OCI-LY7 (cell line): Measurements from ENCODE around the gene PLAC1. TPM values are rescaled to one million over a fixed set of nuclear protein-coding genes. Genes with fewer than 3 reads are reported as not detected.

Experiments used
- BruUV-seq: library from RNA; stranded (reverse); fragments of 400-500 nt; replicated peaks from 2 replicates; lab custom pipeline; 2021; lab: Mats Ljungman, UMichigan
- CTCF ChIA-PET: fragments of 300-600 bp; sonication (Branson Sonifier 250); formaldehyde crosslinking; loops from one replicate; lab custom pipeline; 2022; ENCODE audit warnings: antibody characterized with exemption; ENCODE audit not compliant: unreplicated experiment; lab: Charles Lee
- POLR2A ChIA-PET: fragments of 300-600 bp; sonication (Branson Sonifier 250); formaldehyde crosslinking; loops from one replicate; lab custom pipeline; 2022; ENCODE audit warnings: antibody characterized with exemption; lab: Charles Lee
- DNase-seq: peaks from one replicate; pipeline ENCODE4 v3.0.0-alpha.2; 2015; ENCODE audit warnings: low spot score
- H2AFZ ChIP-seq: fragments of 200-600 bp; sonication (generic), shearing (Covaris generic); 2 replicates; pipeline ENCODE4 v1.6.1; 2014; ENCODE audit warnings: mild to moderate bottlenecking, antibody characterized with exemption, low read length, moderate library complexity
- H3K27ac ChIP-seq: fragments of 200-600 bp; sonication (generic); 2 replicates; pipeline ENCODE4 v1.5.1; 2014; ENCODE audit warnings: mixed run types, low read depth, mild to moderate bottlenecking, moderate library complexity, low read length, inconsistent platforms; ENCODE audit not compliant: poor library complexity, severe bottlenecking
- H3K36me3 ChIP-seq: fragments of 200-600 bp; sonication (generic); 2 replicates; pipeline ENCODE4 v1.6.1; 2014; ENCODE audit warnings: mild to moderate bottlenecking, antibody characterized with exemption, low read length, moderate library complexity, mixed read lengths; ENCODE audit not compliant: insufficient read depth
- H3K4me1 ChIP-seq: fragments of 200-600 bp; sonication (generic); 2 replicates; pipeline ENCODE4 v1.5.1; 2014; ENCODE audit warnings: mild to moderate bottlenecking, low read length; ENCODE audit not compliant: insufficient read depth, poor library complexity, severe bottlenecking
- H3K4me2 ChIP-seq: fragments of 200-600 bp; sonication (generic); 2 replicates; pipeline ENCODE4 v1.6.1; 2014; ENCODE audit warnings: mild to moderate bottlenecking, low read length
- H3K4me3 ChIP-seq: fragments of 200-600 bp; sonication (generic); 2 replicates; pipeline ENCODE4 v1.5.1; 2014; ENCODE audit warnings: mild to moderate bottlenecking, low read depth, low read length; ENCODE audit not compliant: poor library complexity, severe bottlenecking
- H3K79me2 ChIP-seq: fragments of 200-600 bp; sonication (generic); 2 replicates; pipeline ENCODE4 v1.6.1; 2016; ENCODE audit warnings: low read depth, mild to moderate bottlenecking, low read length, moderate library complexity, mixed read lengths; ENCODE audit not compliant: insufficient read depth
- H3K9me2 ChIP-seq: fragments of 200-600 bp; sonication (generic); 2 replicates; pipeline ENCODE4 v1.6.1; 2016; ENCODE audit warnings: mild to moderate bottlenecking, low read length, mixed read lengths; ENCODE audit not compliant: insufficient read depth
- H3K9me3 ChIP-seq: fragments of 200-600 bp; sonication (generic); 2 replicates; pipeline ENCODE4 v1.6.1; 2014; ENCODE audit warnings: mild to moderate bottlenecking, mixed run types, low read length, mixed read lengths
- H4K20me1 ChIP-seq: fragments of 200-600 bp; sonication (generic); 2 replicates; pipeline ENCODE4 v1.6.1; 2014; ENCODE audit warnings: mild to moderate bottlenecking, antibody characterized with exemption, low read length, moderate library complexity, mixed read lengths; ENCODE audit not compliant: insufficient read depth
- CTCF ChIP-seq: fragments of 200-600 bp; sonication (generic); conservative IDR thresholded peaks from 2 replicates; pipeline ENCODE4 v1.5.1; 2014; ENCODE audit warnings: mild to moderate bottlenecking, antibody characterized with exemption, low read length, moderate library complexity, mixed read lengths
- EZH2phosphoT487 ChIP-seq: fragments of 200-600 bp; sonication (generic); IDR thresholded peaks from 2 replicates; pipeline ENCODE4 v1.6.1; 2018; ENCODE audit warnings: low read depth, borderline replicate concordance, mild to moderate bottlenecking, mixed run types, antibody characterized with exemption, low read length, moderate library complexity, mixed read lengths
- intact Hi-C: fragments of 100-400 bp; cut with micrococcal nuclease; formaldehyde crosslinking; loops from one replicate; pipeline ENCODE4 v1.10.0; 2022; ENCODE audit not compliant: unreplicated experiment
- total RNA-seq, 2 experiments: library from RNA; depleted of rRNA in 1 of 2; stranded (reverse); fragments of >200 nt in 1 of 2; shearing (Covaris generic) in 1 of 2; gene quantifications; 2 replicates each; pipeline ENCODE4 v1.2.3, GENCODE V29; 2014 to 2022

Gene PLAC1
- total RNA-seq, 2 experiments from 2014 or later, result 0.28 TPM; not detected in 1

GRCh38 chrX:134600714-134601113, 57.6 kb downstream of the PLAC1 start:
- Histone ChIP-seq H3K9me2 (no peaks in the 10 kb centered on the region), H3K4me1 (no peaks in the 10 kb centered on the region), H4K20me1 (no peaks in the 10 kb centered on the region), H2AFZ (no peak overlapping the region), H3K4me3 (no peak overlapping the region), H3K4me2 (no peak overlapping the region), H3K36me3 (no peaks in the 10 kb centered on the region), H3K27ac (no peak overlapping the region), H3K79me2 (no peaks in the 10 kb centered on the region), H3K9me3 (no peaks in the 10 kb centered on the region)
- no TSS peak for BruUV-seq
- TF ChIP-seq EZH2phosphoT487, result no peak
- no peak for TF ChIP-seq CTCF
- ChIA-PET CTCF (no interaction called here), POLR2A (interaction anchor here (0.7 kb wide), 1 partner anchor 86 kb away, joined by 4 read pairs; no protein-coding TSS in a partner anchor)
- intact Hi-C loops, result no loop called here
- DNase-seq, result no peak

GRCh38 chrX:134599184-134599914, 58.9 kb downstream of the PLAC1 start:
- H3K9me2 ChIP-seq, result no peaks in the 10 kb centered on the region
- DNase-seq, result no peak
- ChIA-PET CTCF (no interaction called here), POLR2A (no interaction called here)
- H3K79me2 ChIP-seq, result no peaks in the 10 kb centered on the region
- intact Hi-C loops, result no loop called here
- no peaks in the 10 kb centered on the region for H4K20me1 ChIP-seq
- H3K9me3 ChIP-seq, result no peaks in the 10 kb centered on the region
- H3K4me2 ChIP-seq, result no peak overlapping the region
- no peak overlapping the region for H3K27ac ChIP-seq
- H3K4me1 ChIP-seq, result no peaks in the 10 kb centered on the region
- no peak overlapping the region for H3K4me3 ChIP-seq
- no peak for TF ChIP-seq CTCF
- TF ChIP-seq EZH2phosphoT487, result no peak
- no TSS peak for BruUV-seq
- H2AFZ ChIP-seq, result no peak overlapping the region
- H3K36me3 ChIP-seq, result no peaks in the 10 kb centered on the region

GRCh38 chrX:134592303-134592702, 66.0 kb downstream of the PLAC1 start:
- Histone ChIP-seq H3K4me1 (no peaks in the 10 kb centered on the region), H2AFZ (no peak overlapping the region), H3K27ac (no peak overlapping the region), H3K4me2 (no peak overlapping the region), H3K9me2 (no peaks in the 10 kb centered on the region), H3K9me3 (no peaks in the 10 kb centered on the region), H4K20me1 (no peaks in the 10 kb centered on the region), H3K4me3 (no peak overlapping the region), H3K79me2 (no peaks in the 10 kb centered on the region), H3K36me3 (no peaks in the 10 kb centered on the region)
- DNase-seq, result no peak
- intact Hi-C loops, result no loop called here
- BruUV-seq, result no TSS peak
- ChIA-PET CTCF (no interaction called here), POLR2A (no interaction called here)
- no peak for TF ChIP-seq CTCF
- no peak for TF ChIP-seq EZH2phosphoT487
